Measurements from ENCODE around the gene CCDC85B. TPM values are rescaled to one million over a fixed set of nuclear protein-coding genes. Genes with fewer than 3 reads are reported as not detected.
"Not testable (repeated sequence)": the region's sequence is repeated elsewhere in the genome, so short reads cannot be mapped to it uniquely, and the experiment has no call there.

The CCDC85B gene
- total and polyA plus RNA-seq, 2 experiments from 2014 or later, result 80.2 to 83.4 TPM

DNA sequence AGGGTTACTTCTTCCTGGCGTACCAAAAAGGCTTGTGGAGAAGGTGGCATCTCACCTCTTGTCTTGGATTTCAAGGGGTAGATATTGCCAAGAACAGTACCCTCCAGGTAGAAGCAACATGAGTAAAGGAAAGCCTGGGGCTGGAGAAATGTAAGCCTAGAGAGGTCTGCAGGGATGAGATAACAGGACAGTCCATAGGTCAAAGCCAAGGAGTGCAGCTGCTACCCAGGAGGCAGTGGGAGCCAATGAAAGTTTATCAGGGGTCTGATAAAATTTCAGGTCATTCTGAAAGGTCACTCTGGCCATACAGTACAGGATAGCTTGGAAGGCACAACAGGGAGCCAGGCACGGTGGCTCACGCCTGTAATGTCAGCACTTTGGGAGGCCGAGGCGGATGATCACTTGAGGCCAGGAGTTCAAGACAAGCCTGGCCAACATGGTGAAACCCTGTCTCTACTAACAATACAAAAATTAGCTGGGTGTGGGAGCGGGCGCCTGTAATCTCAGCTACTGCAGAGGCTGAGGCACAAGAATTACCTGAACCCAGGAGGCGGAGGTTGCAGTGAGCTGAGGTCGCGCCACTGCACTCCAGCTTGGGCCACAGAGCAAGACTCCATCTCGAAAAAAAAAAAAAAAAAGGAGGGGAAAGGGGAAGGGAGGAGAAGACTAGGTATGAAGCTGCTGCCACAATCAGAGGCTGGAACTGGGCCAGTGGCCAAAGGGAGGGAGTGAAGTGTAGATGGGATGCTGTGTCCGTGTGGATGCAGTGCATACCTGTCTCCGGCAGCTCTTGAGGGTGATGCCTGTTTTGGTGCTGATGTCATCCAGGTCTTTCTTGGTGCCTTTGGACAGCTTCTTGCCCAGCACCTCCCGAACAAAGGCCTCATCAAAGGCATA is 3.4 kb upstream of the CCDC85B start:
- Histone ChIP-seq H3K4me3 (peak overlapping the region; percentile 53), H3K27ac (peak overlapping the region; percentile 86)
- no peak for TF ChIP-seq CTCF (IDR thresholded peaks at IDR 0.05; ENCODE audit: low read depth, low read length)

DNA sequence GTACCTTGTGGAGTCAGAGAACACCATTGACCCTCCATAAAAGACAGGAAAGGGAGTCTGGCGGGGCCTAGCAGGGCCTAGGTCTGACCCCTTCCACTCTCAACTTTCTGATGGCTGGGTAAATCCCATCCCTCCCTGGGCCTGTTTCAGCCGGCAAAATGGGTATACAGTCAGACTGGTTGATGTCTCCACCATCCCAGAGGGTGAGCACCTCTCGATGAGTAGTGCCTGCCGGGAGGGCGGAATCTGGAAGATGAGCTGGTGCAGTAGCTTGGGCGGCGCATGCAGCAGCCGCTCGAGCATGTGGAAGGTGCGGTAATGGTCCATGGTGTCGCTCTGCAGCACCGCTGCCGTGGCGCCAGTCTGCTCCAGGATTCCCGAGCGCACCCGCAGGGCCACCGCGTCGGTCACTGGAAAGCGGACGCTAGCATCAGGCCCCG is 2.7 kb upstream of the CCDC85B start:
- Histone ChIP-seq H3K4me1 (ENCODE audit: low read depth) (peaks cover 19% of the 10 kb centered on the region), H3K27ac (peak overlapping the region; percentile 86), H3K36me3 (peaks cover 14% of the 10 kb centered on the region), H3K27me3 (no peaks in the 10 kb centered on the region), H3K9me3 (ENCODE audit: low read depth) (no peaks in the 10 kb centered on the region), H3K4me3 (peak overlapping the region; percentile 53)
- TF ChIP-seq CTCF (IDR thresholded peaks at IDR 0.05; ENCODE audit: low read depth, low read length), result no peak
- no peak for DNase-seq (ENCODE audit: low read depth in 1 of 2, low spot score in 1 of 2)

More for the DNA sequence above, 3.4 kb upstream of the CCDC85B start:
- no peaks in the 10 kb centered on the region for H3K27me3 ChIP-seq
- DNase-seq (ENCODE audit: low read depth in 1 of 2, low spot score in 1 of 2), result no peak
- no peaks in the 10 kb centered on the region for H3K9me3 ChIP-seq (ENCODE audit: low read depth)
- peaks cover 19% of the 10 kb centered on the region for H3K36me3 ChIP-seq
- peaks cover 14% of the 10 kb centered on the region for H3K4me1 ChIP-seq (ENCODE audit: low read depth)

DNA sequence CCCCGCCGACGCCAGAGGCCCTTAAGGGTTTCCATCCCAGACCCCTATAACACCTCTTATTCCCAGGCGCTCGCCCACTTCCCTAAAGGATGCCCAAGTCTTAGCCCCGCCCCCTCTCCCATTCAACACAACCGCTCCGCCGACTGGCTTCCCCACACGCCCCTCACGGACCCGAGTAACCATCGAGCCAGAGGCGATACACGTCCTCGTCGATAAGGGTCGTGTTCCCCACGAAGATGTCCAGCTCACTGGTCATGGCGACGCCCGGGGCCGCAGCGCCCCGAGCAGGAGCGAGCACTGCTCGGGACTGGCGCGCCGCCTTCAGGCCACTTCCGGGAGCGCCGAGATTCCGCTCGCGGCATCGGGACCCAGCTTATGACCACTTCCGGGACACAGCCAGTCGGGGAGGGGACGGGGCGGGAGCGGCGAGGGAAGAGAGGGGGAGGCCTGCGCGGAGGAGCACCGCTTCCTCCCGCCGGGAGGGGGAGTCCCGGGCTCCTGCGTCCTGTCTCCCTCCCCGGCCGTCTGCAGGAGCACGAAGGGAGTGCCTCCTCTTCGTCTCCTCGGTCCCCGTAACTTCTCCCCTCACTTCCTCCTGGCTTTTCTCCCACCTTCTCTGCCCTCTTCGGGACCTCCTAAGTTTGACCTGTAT is 2.2 kb upstream of the CCDC85B start, which contains the start of gene FIBP:
FIBP (minus strand) TSS at position 309 of the 652 bp plus-strand sequence; CDS start at position 256, 53 bp downstream.
- DNase-seq (ENCODE audit: low read depth in 1 of 2, low spot score in 1 of 2), result peak; percentile 97 to 98
- TF ChIP-seq CTCF (IDR thresholded peaks at IDR 0.05; ENCODE audit: low read depth, low read length), result peak; percentile 78

GRCh38 chr11:65891219-65892136 is 1.0 kb downstream of the CCDC85B start:
- DNase-seq (ENCODE audit: low read depth in 1 of 2, low spot score in 1 of 2), result peak; percentile 40 to 52
- H3K9me3 ChIP-seq (ENCODE audit: low read depth), result no peaks in the 10 kb centered on the region
- peak overlapping the region; percentile 57 for H3K4me3 ChIP-seq
- H3K27ac ChIP-seq, result peak overlapping the region; percentile 76
- H3K4me1 ChIP-seq (ENCODE audit: low read depth), result peaks cover 23% of the 10 kb centered on the region
- peak; percentile 35 for TF ChIP-seq CTCF (IDR thresholded peaks at IDR 0.05; ENCODE audit: low read depth, low read length)
- H3K27me3 ChIP-seq, result peaks cover 12% of the 10 kb centered on the region
- H3K36me3 ChIP-seq, result no peaks in the 10 kb centered on the region

More for the DNA sequence above, 2.2 kb upstream of the CCDC85B start, which contains the start of gene FIBP:
- H3K36me3 ChIP-seq, result peaks cover 11% of the 10 kb centered on the region
- H3K4me1 ChIP-seq (ENCODE audit: low read depth), result peaks cover 19% of the 10 kb centered on the region
- H3K4me3 ChIP-seq, result peak within 1 kb of the TSS; percentile 53
- H3K27me3 ChIP-seq, result no peaks in the 10 kb centered on the region
- H3K27ac ChIP-seq, result peak within 1 kb of the TSS; percentile 86
- H3K9me3 ChIP-seq (ENCODE audit: low read depth), result no peaks in the 10 kb centered on the region

- Histone ChIP-seq H3K4me3 (peak overlapping the region; percentile 57), H3K4me1 (ENCODE audit: low read depth) (peaks cover 23% of the 10 kb centered on the region), H3K27me3 (peaks cover 18% of the 10 kb centered on the region), H3K27ac (peak overlapping the region; percentile 76)
- not testable (repeated sequence) for H3K36me3 ChIP-seq; DNase-seq (ENCODE audit: low read depth in 1 of 2, low spot score in 1 of 2); H3K9me3 ChIP-seq (ENCODE audit: low read depth)
These were observed 1.7 kb downstream of the CCDC85B start for GRCh38 chr11:65892137-65892540.

Measured in cardiac muscle cell (in vitro differentiated cells and primary cell).